Thyroid gland (tissue), 4 donors: Measurements from ENCODE around the gene CITED4.

ENCODE experiments used
- CTCF ChIP-seq, 6 experiments: fragments of 200-600 bp in 3 of 6; fragments of 450-650 bp in 3 of 6; sonication (generic) in 3 of 6; IDR thresholded peaks; one replicate each; pipeline ENCODE4 v1.5.1; 2016 to 2019; ENCODE audit warnings: antibody characterized with exemption in 6 of 6, mild to moderate bottlenecking in 2 of 6, inconsistent platforms in 1 of 6, moderate library complexity in 1 of 6
- POLR2A ChIP-seq, 2 donors: fragments of 450-650 bp; IDR thresholded peaks; one replicate each; pipeline ENCODE4 v1.6.1; 2017; ENCODE audit warnings: antibody characterized with exemption in 2 of 2, mild to moderate bottlenecking in 2 of 2, moderate library complexity in 1 of 2

GRCh38 chr1:40824591-40825434 is 37.4 kb downstream of the CITED4 start:
- no peak for TF ChIP-seq POLR2A (IDR thresholded peaks at IDR 0.05)
- no peak for TF ChIP-seq CTCF (IDR thresholded peaks at IDR 0.05)
